ENCODE results near the gene SCAPER.

GRCh38 chr15:76929011-76929760, 24.0 kb upstream of the SCAPER start:
- TF ChIP-seq CTCF (IDR thresholded peaks at IDR 0.05) (no peak), EZH2 (IDR thresholded peaks at IDR 0.05; ENCODE audit: borderline replicate concordance, insufficient read depth, low read depth, low read length, poor library complexity, severe bottlenecking) (no peak)
